GM23248 (cell line): ENCODE results near the gene PAPPA.

Experiments
- EZH2 ChIP-seq: fragments of 200-600 bp; sonication (generic); IDR thresholded peaks from 2 replicates; pipeline ENCODE4 v1.6.1; 2018; ENCODE audit warnings: antibody characterized with exemption, mild to moderate bottlenecking; ENCODE audit not compliant: insufficient read depth, poor library complexity, severe bottlenecking
- EZH2phosphoT487 ChIP-seq: fragments of 200-600 bp; sonication (generic); IDR thresholded peaks from 2 replicates; pipeline ENCODE4 v1.6.1; 2018; ENCODE audit warnings: antibody characterized with exemption, moderate library complexity, mild to moderate bottlenecking, low read depth; ENCODE audit not compliant: insufficient read depth

- TF ChIP-seq EZH2phosphoT487 (no peak), EZH2 (no peak)
Observed at GRCh38 chr9:116381350-116381749, 227.8 kb downstream of the PAPPA start.
